ENCODE results near the gene TBC1D5. TPM values are rescaled to one million over a fixed set of nuclear protein-coding genes. Genes with fewer than 3 reads are reported as not detected.

The TBC1D5 gene
- total RNA-seq, 1 donor = 45.5 TPM

- peak in 1 of 3 donors; percentile 10 for DNase-seq (ENCODE audit: low read depth in 2 of 3, low spot score in 2 of 3)
Measured at GRCh38 chr3:17195856-17196604, 546.4 kb downstream of the TBC1D5 start.

- DNase-seq (ENCODE audit: low read depth in 2 of 3, low spot score in 2 of 3) = no peak
Measured at GRCh38 chr3:17195192-17195611, 547.2 kb downstream of the TBC1D5 start.

- no peak for DNase-seq (ENCODE audit: low read depth in 2 of 3, low spot score in 2 of 3)
Measured at GRCh38 chr3:17194116-17194515, 548.3 kb downstream of the TBC1D5 start.

GRCh38 chr3:17192995-17193394, 549.4 kb downstream of the TBC1D5 start:
- DNase-seq (ENCODE audit: low read depth in 2 of 3, low spot score in 2 of 3) = no peak

- no peak for DNase-seq (ENCODE audit: low read depth in 2 of 3, low spot score in 2 of 3)
Measured at GRCh38 chr3:17190353-17191078, 551.9 kb downstream of the TBC1D5 start.

GRCh38 chr3:17188378-17188777, 554.1 kb downstream of the TBC1D5 start:
- DNase-seq (ENCODE audit: low read depth in 2 of 3, low spot score in 2 of 3) = no peak

- DNase-seq (ENCODE audit: low read depth in 2 of 3, low spot score in 2 of 3) = no peak
Measured at GRCh38 chr3:17187589-17188184, 554.7 kb downstream of the TBC1D5 start.

GRCh38 chr3:17183951-17184550, 558.4 kb downstream of the TBC1D5 start:
- no peak for DNase-seq (ENCODE audit: low read depth in 2 of 3, low spot score in 2 of 3)

GRCh38 chr3:17182166-17182565, 560.3 kb downstream of the TBC1D5 start:
- no peak for DNase-seq (ENCODE audit: low read depth in 2 of 3, low spot score in 2 of 3)

- no peak for DNase-seq (ENCODE audit: low read depth in 2 of 3, low spot score in 2 of 3)
Measured at GRCh38 chr3:17181413-17181907, 561.0 kb downstream of the TBC1D5 start.

GRCh38 chr3:17179381-17180205, 562.8 kb downstream of the TBC1D5 start:
- DNase-seq (ENCODE audit: low read depth in 2 of 3, low spot score in 2 of 3) = peak in 1 of 3 donors; percentile 12

- no peak for DNase-seq (ENCODE audit: low read depth in 2 of 3, low spot score in 2 of 3)
Measured at GRCh38 chr3:17176757-17177156, 565.7 kb downstream of the TBC1D5 start.

GRCh38 chr3:17175187-17175807, 567.1 kb downstream of the TBC1D5 start:
- DNase-seq (ENCODE audit: low read depth in 2 of 3, low spot score in 2 of 3) = no peak

GRCh38 chr3:17166369-17166768, 576.1 kb downstream of the TBC1D5 start:
- DNase-seq (ENCODE audit: low read depth in 2 of 3, low spot score in 2 of 3) = no peak

- DNase-seq (ENCODE audit: low read depth in 2 of 3, low spot score in 2 of 3) = no peak
Measured at GRCh38 chr3:17162116-17162515, 580.3 kb downstream of the TBC1D5 start.

- no peak for DNase-seq (ENCODE audit: low read depth in 2 of 3, low spot score in 2 of 3)
Measured at GRCh38 chr3:17160597-17160996, 581.8 kb downstream of the TBC1D5 start.

GRCh38 chr3:17158941-17159682, 583.3 kb downstream of the TBC1D5 start:
- DNase-seq (ENCODE audit: low read depth in 2 of 3, low spot score in 2 of 3) = no peak

- no peak for DNase-seq (ENCODE audit: low read depth in 2 of 3, low spot score in 2 of 3)
Measured at GRCh38 chr3:17157713-17158112, 584.7 kb downstream of the TBC1D5 start.

GRCh38 chr3:17156864-17157263, 585.6 kb downstream of the TBC1D5 start:
- no peak for DNase-seq (ENCODE audit: low read depth in 2 of 3, low spot score in 2 of 3)
